Spleen (tissue), 11 donors: ENCODE data around the gene FOXO3. TPM values are rescaled to one million over a fixed set of nuclear protein-coding genes. Genes with fewer than 3 reads are reported as not detected.
A peak's percentile ranks its signal among the peaks of the same experiment; 100 is the strongest.

Experiments
- DNase-seq: peaks from one replicate; pipeline ENCODE4 v3.0.0-alpha.2; 2020
- H3K27ac ChIP-seq, 8 donors: fragments of 200-600 bp; sonication (generic) in 7 of 8; 1 replicate in 4 of 8; 2 replicates in 4 of 8; pipeline versions ENCODE4 v1.5.0 to v1.8.0; 2016 to 2021; ENCODE audit warnings: inconsistent platforms in 4 of 8, mild to moderate bottlenecking in 4 of 8, moderate library complexity in 1 of 8
- H3K27me3 ChIP-seq, 7 donors: fragments of 200-600 bp; sonication (generic) in 6 of 7; replicated peaks in 1 of 7; 1 replicate in 4 of 7; 2 replicates in 3 of 7; pipeline versions ENCODE4 v1.5.0 to v1.8.0; 2016 to 2021; ENCODE audit warnings: inconsistent platforms in 3 of 7, mild to moderate bottlenecking in 1 of 7
- H3K36me3 ChIP-seq, 6 donors: fragments of 200-600 bp; sonication (generic) in 5 of 6; 1 replicate in 4 of 6; 2 replicates in 2 of 6; pipeline versions ENCODE4 v1.5.0 to v1.8.0; 2016 to 2021; ENCODE audit warnings: inconsistent platforms in 2 of 6
- H3K4me1 ChIP-seq, 6 donors: fragments of 200-600 bp; sonication (generic) in 5 of 6; 1 replicate in 3 of 6; 2 replicates in 3 of 6; pipeline versions ENCODE4 v1.5.0 to v1.8.0; 2016 to 2021; ENCODE audit warnings: inconsistent platforms in 3 of 6
- H3K4me3 ChIP-seq, 8 donors: fragments of 200-600 bp; sonication (generic) in 7 of 8; 1 replicate in 4 of 8; 2 replicates in 4 of 8; pipeline versions ENCODE4 v1.5.0 to v1.8.0; 2016 to 2021; ENCODE audit warnings: inconsistent platforms in 4 of 8, mild to moderate bottlenecking in 4 of 8, moderate library complexity in 2 of 8
- H3K9me3 ChIP-seq, 8 donors: fragments of 200-600 bp; sonication (generic) in 7 of 8; 1 replicate in 4 of 8; 2 replicates in 4 of 8; pipeline versions ENCODE4 v1.5.0 to v1.8.0; 2016 to 2021; ENCODE audit warnings: inconsistent platforms in 4 of 8
- POLR2A ChIP-seq, 3 donors: fragments of 450-650 bp; IDR thresholded peaks; one replicate each; pipeline ENCODE4 v1.5.1; 2017; ENCODE audit warnings: antibody characterized with exemption in 3 of 3, mild to moderate bottlenecking in 1 of 3
- POLR2AphosphoS5 ChIP-seq, 3 donors: sonication (generic); formaldehyde crosslinking; IDR thresholded peaks; one replicate each; pipeline ENCODE4 v1.5.1; 2017; ENCODE audit warnings: antibody characterized with exemption in 3 of 3
- WGBS, 5 donors: extraction: QIAGEN DNeasy Blood & Tissue Kit in 3 of 5; methylation state at CpG; one replicate each; pipeline versions ENCODE4 v1.1.5 to v1.1.7; 2013 to 2018; 5-methylcytosine and 5-hydroxymethylcytosine counted together
- intact Hi-C: fragments of 100-400 bp; cut with DNase I; formaldehyde crosslinking; loops from one replicate; pipeline ENCODE4 v1.15.0; 2023; ENCODE audit warnings: low total_unique reads
- polyA plus RNA-seq, 3 donors: library from polyadenylated mRNA; stranded (reverse); fragments of 200-250 nt; gene quantifications; one replicate each; pipeline ENCODE4 v1.2.1, GENCODE V29; 2013
- total RNA-seq, 7 donors: library from RNA; depleted of rRNA in 3 of 7; stranded (reverse); fragments of >200 nt in 3 of 7; fragmentation: NEBNext Ultra II Directional in 4 of 7; extraction: Animal tissue kit (Norgen Biotek cat#: 25700) in 4 of 7; gene quantifications; one replicate each; pipeline versions ENCODE4 v1.1.0 to v1.2.1, GENCODE V29; 2016 to 2021
- TF ChIP-seq, protein P1 (sequence below), 11 experiments: fragments of 200-600 bp in 7 of 11; fragments of 450-650 bp in 4 of 11; sonication (generic) in 4 of 11; IDR thresholded peaks in 8 of 11; conservative IDR thresholded peaks in 3 of 11; 1 replicate in 7 of 11; 2 replicates in 4 of 11; pipeline versions ENCODE4 v1.4.0 to v1.8.0; 2016 to 2021; ENCODE audit warnings: antibody characterized with exemption in 11 of 11, inconsistent platforms in 4 of 11, mild to moderate bottlenecking in 1 of 11
- donor health status: healthy with polysubstance abuse.
- donor health status: DM: no; HTN: no; CAD: no; lungs with moderate emphysema.
- donor health status: DM: no; HTN: no; CAD: no.
- donor health status: Bipolar disorder and iron deficiency.
- donor health status: healthy.
- donor health status: DM: no; HTN: no; CAD: no.
- donor health status: DM: yes; HTN: yes; CAD: no.

Gene FOXO3
- total and polyA plus RNA-seq, 10 donors, result 9.4 to 86.9 (median 67.0) TPM

DNA sequence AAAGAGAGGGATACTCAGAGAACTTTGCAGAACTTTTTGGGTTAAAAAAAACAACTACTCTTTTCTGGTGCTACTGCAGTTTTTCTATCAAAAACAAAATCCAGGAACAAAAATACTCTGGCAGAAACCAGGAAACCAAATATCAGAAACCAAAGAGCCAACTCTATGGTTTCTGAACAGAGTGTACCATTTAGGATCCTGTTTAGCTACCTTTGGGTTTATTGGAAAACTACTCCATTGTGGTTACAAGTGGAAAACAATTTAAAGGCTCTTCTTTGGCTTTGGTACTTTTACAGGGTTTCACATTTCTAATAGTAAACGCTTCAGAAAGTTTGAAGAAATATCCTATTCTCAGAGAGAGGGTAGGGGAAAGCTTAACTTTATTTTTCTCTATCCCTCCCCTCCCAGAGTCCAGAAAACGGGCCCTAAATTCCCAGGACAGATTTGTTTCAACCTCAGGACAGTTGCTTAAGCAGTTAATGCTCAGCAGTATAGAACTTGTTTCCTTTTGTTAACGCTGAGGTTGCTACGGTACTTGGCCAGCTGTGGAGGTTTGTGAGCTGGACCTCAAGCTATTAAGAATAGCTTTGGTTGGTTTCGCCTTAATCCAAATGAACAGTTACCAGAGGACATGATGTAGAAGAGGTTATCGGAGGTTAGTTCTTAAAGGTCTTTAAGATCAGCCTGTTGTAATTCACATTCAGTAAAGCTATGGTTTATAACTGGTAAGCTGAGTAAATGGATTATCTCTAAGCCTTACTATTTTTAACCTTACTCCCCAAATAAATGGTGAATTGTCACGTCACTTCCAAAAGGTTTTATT lies 47.9 kb downstream of the FOXO3 start:
- no peak for DNase-seq

DNA sequence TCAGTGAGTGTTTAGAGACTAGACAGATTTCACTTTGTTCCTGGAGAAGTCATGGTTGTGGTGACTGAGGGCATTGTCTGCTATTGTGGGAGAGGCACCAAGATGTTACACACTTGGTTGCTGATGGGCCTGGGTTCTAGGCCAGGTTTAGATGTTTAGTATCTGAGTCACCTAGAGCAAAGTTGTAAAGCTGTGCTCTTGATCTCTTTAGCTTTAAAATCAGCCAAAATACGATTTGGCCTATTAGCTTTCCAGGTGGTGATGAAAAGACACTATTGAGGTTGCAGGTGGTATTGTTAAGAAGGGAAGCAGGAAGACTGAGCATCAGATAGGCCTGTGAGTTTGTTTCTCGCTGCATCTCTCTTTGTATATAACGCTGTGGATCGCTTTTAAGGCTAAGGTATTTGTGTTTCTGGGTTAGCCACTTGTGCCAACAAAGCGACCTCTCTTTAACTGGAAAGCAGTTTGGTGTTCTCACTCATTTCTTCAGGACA lies 48.6 kb downstream of the FOXO3 start:
- Histone ChIP-seq H3K4me3 (no peak overlapping the region), H3K27ac (peak overlapping the region in 2 of 8 donors; percentile 31 to 39), H3K36me3 (peaks cover 0 to 13% (median 0%) of the 10 kb centered on the region in 6 donors), H3K4me1 (peaks cover 3 to 89% (median 48%) of the 10 kb centered on the region in 6 donors), H3K9me3 (peaks cover 0 to 16% (median 12%) of the 10 kb centered on the region in 8 donors), H3K27me3 (no peaks in the 10 kb centered on the region)
- intact Hi-C loops, result no loop called here
- TF ChIP-seq, protein P1, sequence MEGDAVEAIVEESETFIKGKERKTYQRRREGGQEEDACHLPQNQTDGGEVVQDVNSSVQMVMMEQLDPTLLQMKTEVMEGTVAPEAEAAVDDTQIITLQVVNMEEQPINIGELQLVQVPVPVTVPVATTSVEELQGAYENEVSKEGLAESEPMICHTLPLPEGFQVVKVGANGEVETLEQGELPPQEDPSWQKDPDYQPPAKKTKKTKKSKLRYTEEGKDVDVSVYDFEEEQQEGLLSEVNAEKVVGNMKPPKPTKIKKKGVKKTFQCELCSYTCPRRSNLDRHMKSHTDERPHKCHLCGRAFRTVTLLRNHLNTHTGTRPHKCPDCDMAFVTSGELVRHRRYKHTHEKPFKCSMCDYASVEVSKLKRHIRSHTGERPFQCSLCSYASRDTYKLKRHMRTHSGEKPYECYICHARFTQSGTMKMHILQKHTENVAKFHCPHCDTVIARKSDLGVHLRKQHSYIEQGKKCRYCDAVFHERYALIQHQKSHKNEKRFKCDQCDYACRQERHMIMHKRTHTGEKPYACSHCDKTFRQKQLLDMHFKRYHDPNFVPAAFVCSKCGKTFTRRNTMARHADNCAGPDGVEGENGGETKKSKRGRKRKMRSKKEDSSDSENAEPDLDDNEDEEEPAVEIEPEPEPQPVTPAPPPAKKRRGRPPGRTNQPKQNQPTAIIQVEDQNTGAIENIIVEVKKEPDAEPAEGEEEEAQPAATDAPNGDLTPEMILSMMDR (IDR thresholded peaks at IDR 0.05 in 8 of 11, conservative IDR thresholded peaks at IDR 0.05 in 3 of 11), result no peak
- no peak for TF ChIP-seq POLR2A (IDR thresholded peaks at IDR 0.05)
- TF ChIP-seq POLR2AphosphoS5 (IDR thresholded peaks at IDR 0.05), result no peak
- DNase-seq, result no peak
- WGBS, 5 donors, result 86 to 96% (median 96%) methylated on average over 5 of the region's 5 CpGs

More for the DNA sequence above, 47.9 kb downstream of the FOXO3 start:
- Histone ChIP-seq H3K36me3 (peaks cover 0 to 13% (median 0%) of the 10 kb centered on the region in 6 donors), H3K4me1 (peaks cover 3 to 89% (median 51%) of the 10 kb centered on the region in 6 donors), H3K27me3 (no peaks in the 10 kb centered on the region), H3K4me3 (no peak overlapping the region), H3K27ac (peak overlapping the region in 2 of 8 donors; percentile 31 to 39), H3K9me3 (peaks cover 0 to 16% (median 12%) of the 10 kb centered on the region in 8 donors)
- TF ChIP-seq POLR2A (IDR thresholded peaks at IDR 0.05) (no peak), POLR2AphosphoS5 (IDR thresholded peaks at IDR 0.05) (no peak)
- TF ChIP-seq, protein P1 (IDR thresholded peaks at IDR 0.05 in 8 of 11, conservative IDR thresholded peaks at IDR 0.05 in 3 of 11), result no peak
- WGBS, 5 donors, result 73 to 87% (median 84%) methylated on average over 7 of the region's 7 CpGs
- intact Hi-C loops, result no loop called here

DNA sequence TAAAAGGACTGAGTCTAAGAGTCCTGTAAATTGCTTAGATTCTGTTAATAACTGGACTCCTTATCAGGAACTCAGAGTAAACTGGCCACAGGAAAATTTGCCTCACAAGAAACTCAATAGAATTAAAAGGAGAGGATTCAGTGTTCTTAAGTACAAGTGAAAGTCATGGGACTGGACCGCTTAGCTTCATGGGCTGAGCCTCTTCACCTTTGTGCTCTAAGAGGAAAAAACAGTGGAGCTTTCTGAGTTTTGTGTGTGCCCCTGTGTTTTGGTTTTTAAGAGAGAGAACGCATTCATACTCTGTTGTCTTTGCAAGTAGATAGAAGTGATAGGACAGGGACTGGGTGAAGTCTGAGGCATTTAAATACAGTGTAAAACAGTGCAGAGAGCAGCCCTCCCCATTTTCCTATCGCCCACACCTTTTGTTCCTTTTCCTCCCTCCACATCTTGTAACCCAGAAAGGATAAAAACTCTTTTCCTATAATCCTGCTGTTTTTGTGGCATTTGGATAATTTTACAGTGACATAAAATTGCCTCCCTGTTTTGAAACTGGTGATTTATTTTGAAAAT lies 49.6 kb downstream of the FOXO3 start:
- H3K36me3 ChIP-seq, result peaks cover 0 to 6% (median 0%) of the 10 kb centered on the region in 6 donors
- no peak overlapping the region for H3K27ac ChIP-seq
- H3K4me3 ChIP-seq, result no peak overlapping the region
- no peak for DNase-seq
- peaks cover 0 to 16% (median 12%) of the 10 kb centered on the region in 8 donors for H3K9me3 ChIP-seq
- TF ChIP-seq POLR2AphosphoS5 (IDR thresholded peaks at IDR 0.05), result no peak
- TF ChIP-seq POLR2A (IDR thresholded peaks at IDR 0.05), result no peak
- TF ChIP-seq, protein P1 (IDR thresholded peaks at IDR 0.05 in 8 of 11, conservative IDR thresholded peaks at IDR 0.05 in 3 of 11), result no peak
- WGBS, 5 donors, result 86 to 90% (median 89%) methylated on average over 3 of the region's 3 CpGs
- intact Hi-C loops, result no loop called here
- H3K27me3 ChIP-seq, result no peaks in the 10 kb centered on the region
- H3K4me1 ChIP-seq, result peaks cover 0 to 89% (median 45%) of the 10 kb centered on the region in 6 donors
